Activated naive CD4-positive, alpha-beta T cell (primary cell): Measurements from ENCODE around the gene THAP4.
"Not testable (repeated sequence)": the region's sequence is repeated elsewhere in the genome, so short reads cannot be mapped to it uniquely, and the experiment has no call there.

Experiments
- DNase-seq, 4 experiments: peaks; one replicate each; lab custom pipeline; 2025; lab: John Stamatoyannopoulos, UW

THAP4 gene

GRCh38 chr2:241665731-241666440, 28.9 kb upstream of the THAP4 start:
- DNase-seq: no peak

- not testable (repeated sequence) for DNase-seq
These were observed 25.8 kb upstream of the THAP4 start for GRCh38 chr2:241662731-241663130.

- DNase-seq: no peak
These were observed 23.7 kb upstream of the THAP4 start for GRCh38 chr2:241660593-241661213.

- DNase-seq: no peak
These were observed 22.3 kb upstream of the THAP4 start for GRCh38 chr2:241659150-241659739.

- DNase-seq: no peak
These were observed 21.3 kb upstream of the THAP4 start for GRCh38 chr2:241658296-241658695.

GRCh38 chr2:241657786-241658254, 20.9 kb upstream of the THAP4 start:
- DNase-seq: no peak

- DNase-seq: no peak
These were observed 19.3 kb upstream of the THAP4 start for GRCh38 chr2:241656190-241656741.

GRCh38 chr2:241655516-241656189, 18.7 kb upstream of the THAP4 start:
- DNase-seq: no peak

- DNase-seq: no peak
These were observed 17.6 kb upstream of the THAP4 start for GRCh38 chr2:241654551-241654950.

GRCh38 chr2:241653210-241653750, 16.3 kb upstream of the THAP4 start:
- no peak for DNase-seq

GRCh38 chr2:241652722-241653121, 15.8 kb upstream of the THAP4 start:
- no peak for DNase-seq

GRCh38 chr2:241652142-241652541, 15.2 kb upstream of the THAP4 start:
- DNase-seq: no peak

- DNase-seq: no peak
These were observed 13.0 kb upstream of the THAP4 start for GRCh38 chr2:241649927-241650326.

- DNase-seq: no peak
These were observed 12.4 kb upstream of the THAP4 start for GRCh38 chr2:241649404-241649803.

GRCh38 chr2:241648453-241648852, 11.5 kb upstream of the THAP4 start:
- no peak for DNase-seq

GRCh38 chr2:241645915-241646645, 9.1 kb upstream of the THAP4 start:
- DNase-seq: no peak

GRCh38 chr2:241645056-241645914, 8.3 kb upstream of the THAP4 start:
- DNase-seq: no peak

GRCh38 chr2:241641631-241642030, 4.7 kb upstream of the THAP4 start:
- DNase-seq: no peak

- no peak for DNase-seq
These were observed 3.3 kb upstream of the THAP4 start for GRCh38 chr2:241640165-241640795.

- DNase-seq: no peak
These were observed 2.4 kb upstream of the THAP4 start for GRCh38 chr2:241639385-241639784.
